HepG2 (cell line): ENCODE measurements around the gene TVP23C.

Source experiments
- NPAS2 ChIP-seq: sonication (generic); formaldehyde crosslinking; IDR thresholded peaks from 2 replicates; pipeline ENCODE4 v1.8.0; 2022; ENCODE audit warnings: mild to moderate bottlenecking, missing genetic modification reagents, borderline replicate concordance
- NR2C2 ChIP-seq: sonication (generic); formaldehyde crosslinking; IDR thresholded peaks from 2 replicates; pipeline ENCODE4 v1.4.0; 2020; ENCODE audit warnings: missing genetic modification reagents, mild to moderate bottlenecking, moderate library complexity, borderline replicate concordance
- SAFB2 ChIP-seq: sonication (generic); formaldehyde crosslinking; IDR thresholded peaks from 2 replicates; pipeline ENCODE4 v1.5.1; 2020; ENCODE audit warnings: missing genetic modification reagents, low read depth, mild to moderate bottlenecking, borderline replicate concordance
- ZBTB8A ChIP-seq: sonication (generic); formaldehyde crosslinking; IDR thresholded peaks from 2 replicates; pipeline ENCODE4 v1.4.0; 2020; ENCODE audit warnings: mild to moderate bottlenecking, low read depth, missing genetic modification reagents, borderline replicate concordance
- ZC3H4 ChIP-seq: sonication (generic); formaldehyde crosslinking; IDR thresholded peaks from 2 replicates; pipeline ENCODE4 v1.4.0; 2020; ENCODE audit warnings: missing genetic modification reagents, borderline replicate concordance
- ZKSCAN8 ChIP-seq: IDR thresholded peaks from 2 replicates; pipeline ENCODE4 v1.6.1; 2016; ENCODE audit warnings: borderline replicate concordance, missing genetic modification reagents, missing compliant biosample characterization
- ZNF264 ChIP-seq: sonication (generic); formaldehyde crosslinking; IDR thresholded peaks from 2 replicates; pipeline ENCODE4 v1.4.0; 2020; ENCODE audit warnings: missing genetic modification reagents
- ZNF431 ChIP-seq: sonication (generic); formaldehyde crosslinking; IDR thresholded peaks from 2 replicates; pipeline ENCODE4 v1.9.0; 2022; ENCODE audit warnings: missing genetic modification reagents, low read depth, mild to moderate bottlenecking, borderline replicate concordance
- ZSCAN25 ChIP-seq: sonication (generic); formaldehyde crosslinking; IDR thresholded peaks from 2 replicates; pipeline ENCODE4 v1.8.0; 2022; ENCODE audit warnings: mild to moderate bottlenecking, missing genetic modification reagents
- TF ChIP-seq, protein P1 (sequence below): IDR thresholded peaks from 2 replicates; pipeline ENCODE4 v1.6.1; 2016; ENCODE audit warnings: low read depth, missing genetic modification reagents, missing compliant biosample characterization

DNA sequence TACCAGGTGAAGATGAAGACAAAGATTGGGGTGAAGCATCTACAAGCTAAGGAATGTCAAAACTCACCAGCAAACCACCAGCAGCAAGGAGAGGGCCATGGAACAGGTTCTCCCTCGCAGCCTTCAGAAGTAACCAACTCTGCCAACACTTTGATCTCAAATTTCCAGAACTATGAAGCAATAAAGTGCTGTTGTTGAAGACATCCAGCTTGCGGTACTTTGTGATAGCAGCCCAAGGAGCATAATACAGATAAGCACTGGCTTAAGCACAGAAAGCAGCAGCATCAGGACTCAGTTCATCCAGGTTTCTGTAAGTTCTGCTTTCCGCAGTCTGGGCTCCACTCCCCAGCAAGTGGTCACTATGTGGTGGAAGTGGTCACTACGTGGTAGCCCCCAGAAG lies 79.9 kb downstream of the TVP23C start:
- TF ChIP-seq ZNF431 (CRISPR knock-in tag) (no peak), NPAS2 (CRISPR knock-in tag) (no peak), ZNF264 (no peak), ZSCAN25 (CRISPR knock-in tag) (no peak), ZC3H4 (CRISPR knock-in tag) (no peak), NR2C2 (CRISPR knock-in tag) (no peak), ZKSCAN8 (CRISPR knock-in tag) (no peak), ZBTB8A (CRISPR knock-in tag) (no peak), SAFB2 (no peak)
- TF ChIP-seq, protein P1, sequence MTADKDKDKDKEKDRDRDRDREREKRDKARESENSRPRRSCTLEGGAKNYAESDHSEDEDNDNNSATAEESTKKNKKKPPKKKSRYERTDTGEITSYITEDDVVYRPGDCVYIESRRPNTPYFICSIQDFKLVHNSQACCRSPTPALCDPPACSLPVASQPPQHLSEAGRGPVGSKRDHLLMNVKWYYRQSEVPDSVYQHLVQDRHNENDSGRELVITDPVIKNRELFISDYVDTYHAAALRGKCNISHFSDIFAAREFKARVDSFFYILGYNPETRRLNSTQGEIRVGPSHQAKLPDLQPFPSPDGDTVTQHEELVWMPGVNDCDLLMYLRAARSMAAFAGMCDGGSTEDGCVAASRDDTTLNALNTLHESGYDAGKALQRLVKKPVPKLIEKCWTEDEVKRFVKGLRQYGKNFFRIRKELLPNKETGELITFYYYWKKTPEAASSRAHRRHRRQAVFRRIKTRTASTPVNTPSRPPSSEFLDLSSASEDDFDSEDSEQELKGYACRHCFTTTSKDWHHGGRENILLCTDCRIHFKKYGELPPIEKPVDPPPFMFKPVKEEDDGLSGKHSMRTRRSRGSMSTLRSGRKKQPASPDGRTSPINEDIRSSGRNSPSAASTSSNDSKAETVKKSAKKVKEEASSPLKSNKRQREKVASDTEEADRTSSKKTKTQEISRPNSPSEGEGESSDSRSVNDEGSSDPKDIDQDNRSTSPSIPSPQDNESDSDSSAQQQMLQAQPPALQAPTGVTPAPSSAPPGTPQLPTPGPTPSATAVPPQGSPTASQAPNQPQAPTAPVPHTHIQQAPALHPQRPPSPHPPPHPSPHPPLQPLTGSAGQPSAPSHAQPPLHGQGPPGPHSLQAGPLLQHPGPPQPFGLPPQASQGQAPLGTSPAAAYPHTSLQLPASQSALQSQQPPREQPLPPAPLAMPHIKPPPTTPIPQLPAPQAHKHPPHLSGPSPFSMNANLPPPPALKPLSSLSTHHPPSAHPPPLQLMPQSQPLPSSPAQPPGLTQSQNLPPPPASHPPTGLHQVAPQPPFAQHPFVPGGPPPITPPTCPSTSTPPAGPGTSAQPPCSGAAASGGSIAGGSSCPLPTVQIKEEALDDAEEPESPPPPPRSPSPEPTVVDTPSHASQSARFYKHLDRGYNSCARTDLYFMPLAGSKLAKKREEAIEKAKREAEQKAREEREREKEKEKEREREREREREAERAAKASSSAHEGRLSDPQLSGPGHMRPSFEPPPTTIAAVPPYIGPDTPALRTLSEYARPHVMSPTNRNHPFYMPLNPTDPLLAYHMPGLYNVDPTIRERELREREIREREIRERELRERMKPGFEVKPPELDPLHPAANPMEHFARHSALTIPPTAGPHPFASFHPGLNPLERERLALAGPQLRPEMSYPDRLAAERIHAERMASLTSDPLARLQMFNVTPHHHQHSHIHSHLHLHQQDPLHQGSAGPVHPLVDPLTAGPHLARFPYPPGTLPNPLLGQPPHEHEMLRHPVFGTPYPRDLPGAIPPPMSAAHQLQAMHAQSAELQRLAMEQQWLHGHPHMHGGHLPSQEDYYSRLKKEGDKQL (CRISPR knock-in tag) = no peak
